Astrocyte (in vitro differentiated cells and primary cell): ENCODE measurements around the gene DUOX2. TPM values are rescaled to one million over a fixed set of nuclear protein-coding genes. Genes with fewer than 3 reads are reported as not detected.
"Not testable (repeated sequence)": the region's sequence is repeated elsewhere in the genome, so short reads cannot be mapped to it uniquely, and the experiment has no call there.

ENCODE experiments used
- DNase-seq: peaks from one replicate; pipeline ENCODE4 v3.0.0-alpha.2; 2010; ENCODE audit warnings: low read depth
- FAIRE-seq: peaks from 2 replicates; lab custom pipeline; 2011; peaks lifted over from hg19 to GRCh38; lab: Jason Lieb, UNC
- H2AFZ ChIP-seq: 2 replicates; pipeline ENCODE4 v1.6.0; 2012; ENCODE audit warnings: low read depth, low read length, inconsistent platforms
- H3K27ac ChIP-seq: 2 replicates; pipeline ENCODE4 v1.5.1; 2011; ENCODE audit warnings: low read depth, low read length, inconsistent platforms
- H3K27me3 ChIP-seq: 2 replicates; pipeline ENCODE4 v1.6.0; 2011; ENCODE audit warnings: low read length, inconsistent platforms; ENCODE audit not compliant: insufficient read depth
- H3K36me3 ChIP-seq: 2 replicates; pipeline ENCODE4 v1.5.1; 2011; ENCODE audit warnings: low read length, inconsistent platforms; ENCODE audit not compliant: insufficient read depth
- H3K4me1 ChIP-seq: 2 replicates; pipeline ENCODE4 v1.5.1; 2011; ENCODE audit warnings: low read length, inconsistent platforms; ENCODE audit not compliant: insufficient read depth
- H3K4me2 ChIP-seq: 2 replicates; pipeline ENCODE4 v1.6.0; 2012; ENCODE audit warnings: low read length, inconsistent platforms
- H3K4me3 ChIP-seq: 2 replicates; pipeline ENCODE4 v1.5.1; 2011; ENCODE audit warnings: low read depth, mild to moderate bottlenecking, low read length, inconsistent platforms; ENCODE audit not compliant: insufficient read depth
- H3K79me2 ChIP-seq: 2 replicates; pipeline ENCODE4 v1.6.0; 2012; ENCODE audit warnings: mild to moderate bottlenecking, low read length, inconsistent platforms; ENCODE audit not compliant: insufficient read depth
- H3K9ac ChIP-seq: 2 replicates; pipeline ENCODE4 v1.6.0; 2012; ENCODE audit warnings: mild to moderate bottlenecking, low read length, inconsistent platforms
- H3K9me3 ChIP-seq: 2 replicates; pipeline ENCODE4 v1.5.1; 2012; ENCODE audit warnings: low read depth, mild to moderate bottlenecking, low read length, inconsistent platforms; ENCODE audit not compliant: insufficient read depth
- H4K20me1 ChIP-seq: 2 replicates; pipeline ENCODE4 v1.6.0; 2012; ENCODE audit warnings: low read length, inconsistent platforms; ENCODE audit not compliant: insufficient read depth
- H3K27ac Mint-ChIP-seq: one replicate; pipeline ENCODE4 v1.8.0; 2021; ENCODE audit warnings: mild to moderate bottlenecking, mixed read lengths; ENCODE audit not compliant: unreplicated experiment
- H3K27me3 Mint-ChIP-seq: one replicate; pipeline ENCODE4 v1.8.0; 2021; ENCODE audit warnings: low read depth, mixed read lengths; ENCODE audit not compliant: unreplicated experiment
- H3K36me3 Mint-ChIP-seq: one replicate; pipeline ENCODE4 v1.8.0; 2021; ENCODE audit warnings: low read depth, mixed read lengths; ENCODE audit not compliant: unreplicated experiment
- H3K4me1 Mint-ChIP-seq: one replicate; pipeline ENCODE4 v1.8.0; 2021; ENCODE audit warnings: low read depth, mixed read lengths; ENCODE audit not compliant: unreplicated experiment
- H3K4me3 Mint-ChIP-seq: one replicate; pipeline ENCODE4 v1.8.0; 2021; ENCODE audit warnings: mild to moderate bottlenecking, moderate library complexity, mixed read lengths; ENCODE audit not compliant: unreplicated experiment
- H3K9me3 Mint-ChIP-seq: one replicate; pipeline ENCODE4 v1.8.0; 2021; ENCODE audit warnings: mild to moderate bottlenecking, mixed read lengths; ENCODE audit not compliant: unreplicated experiment
- EZH2 ChIP-seq: IDR thresholded peaks from 2 replicates; pipeline ENCODE4 v1.6.1; 2012; ENCODE audit warnings: mild to moderate bottlenecking, low read length, inconsistent platforms; ENCODE audit not compliant: insufficient read depth
- total RNA-seq: library from RNA; stranded (reverse); gene quantifications from 2 replicates; pipeline ENCODE4 v1.2.1, GENCODE V29; 2021
- TF ChIP-seq, protein P1 (sequence below): IDR thresholded peaks from 2 replicates; pipeline ENCODE4 v1.5.1; 2011; ENCODE audit warnings: low read depth, mild to moderate bottlenecking, inconsistent platforms, low read length, moderate library complexity; ENCODE audit not compliant: insufficient read depth

Gene DUOX2
- total RNA-seq, 1 donor from 2014 or later: 0.14 TPM

DNA sequence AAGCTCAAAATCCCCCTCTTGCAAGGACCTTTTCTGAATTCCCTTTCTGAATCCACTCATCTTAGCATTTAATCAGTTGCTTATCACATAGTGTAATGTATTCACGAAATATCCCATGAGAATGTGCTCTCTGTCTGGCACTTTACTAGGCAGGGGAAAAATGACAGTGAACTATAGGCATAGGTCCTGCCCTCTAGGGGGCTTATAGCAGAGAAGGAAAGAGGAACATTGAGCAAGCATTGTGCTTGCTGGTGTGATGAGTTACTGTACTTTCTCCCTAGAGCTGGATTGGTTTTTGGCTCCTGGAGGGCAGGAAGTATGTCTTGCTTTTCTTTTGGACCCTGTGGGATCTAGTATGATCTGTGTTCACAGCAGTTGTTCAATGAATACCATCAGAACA, 26.5 kb downstream of the DUOX2 start:
- Histone ChIP-seq H3K36me3 (no peaks in the 10 kb centered on the region), H3K4me2 (no peak overlapping the region), H3K4me1 (no peaks in the 10 kb centered on the region), H2AFZ (no peak overlapping the region), H3K9me3 (peaks cover 3% of the 10 kb centered on the region), H3K9ac (no peak overlapping the region), H3K27ac (no peak overlapping the region), H3K79me2 (no peaks in the 10 kb centered on the region), H3K4me3 (no peak overlapping the region), H3K27me3 (peaks cover 21% of the 10 kb centered on the region), H4K20me1 (no peaks in the 10 kb centered on the region)
- Mint-ChIP-seq H3K36me3 (no peaks in the 10 kb centered on the region), H3K27me3 (peaks cover 9% of the 10 kb centered on the region), H3K4me3 (no peak overlapping the region), H3K9me3 (no peaks in the 10 kb centered on the region), H3K27ac (no peak overlapping the region), H3K4me1 (peaks cover 10% of the 10 kb centered on the region)
- DNase-seq: no peak
- TF ChIP-seq EZH2: no peak
- TF ChIP-seq, protein P1, sequence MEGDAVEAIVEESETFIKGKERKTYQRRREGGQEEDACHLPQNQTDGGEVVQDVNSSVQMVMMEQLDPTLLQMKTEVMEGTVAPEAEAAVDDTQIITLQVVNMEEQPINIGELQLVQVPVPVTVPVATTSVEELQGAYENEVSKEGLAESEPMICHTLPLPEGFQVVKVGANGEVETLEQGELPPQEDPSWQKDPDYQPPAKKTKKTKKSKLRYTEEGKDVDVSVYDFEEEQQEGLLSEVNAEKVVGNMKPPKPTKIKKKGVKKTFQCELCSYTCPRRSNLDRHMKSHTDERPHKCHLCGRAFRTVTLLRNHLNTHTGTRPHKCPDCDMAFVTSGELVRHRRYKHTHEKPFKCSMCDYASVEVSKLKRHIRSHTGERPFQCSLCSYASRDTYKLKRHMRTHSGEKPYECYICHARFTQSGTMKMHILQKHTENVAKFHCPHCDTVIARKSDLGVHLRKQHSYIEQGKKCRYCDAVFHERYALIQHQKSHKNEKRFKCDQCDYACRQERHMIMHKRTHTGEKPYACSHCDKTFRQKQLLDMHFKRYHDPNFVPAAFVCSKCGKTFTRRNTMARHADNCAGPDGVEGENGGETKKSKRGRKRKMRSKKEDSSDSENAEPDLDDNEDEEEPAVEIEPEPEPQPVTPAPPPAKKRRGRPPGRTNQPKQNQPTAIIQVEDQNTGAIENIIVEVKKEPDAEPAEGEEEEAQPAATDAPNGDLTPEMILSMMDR: no peak
- no peak for FAIRE-seq

DNA sequence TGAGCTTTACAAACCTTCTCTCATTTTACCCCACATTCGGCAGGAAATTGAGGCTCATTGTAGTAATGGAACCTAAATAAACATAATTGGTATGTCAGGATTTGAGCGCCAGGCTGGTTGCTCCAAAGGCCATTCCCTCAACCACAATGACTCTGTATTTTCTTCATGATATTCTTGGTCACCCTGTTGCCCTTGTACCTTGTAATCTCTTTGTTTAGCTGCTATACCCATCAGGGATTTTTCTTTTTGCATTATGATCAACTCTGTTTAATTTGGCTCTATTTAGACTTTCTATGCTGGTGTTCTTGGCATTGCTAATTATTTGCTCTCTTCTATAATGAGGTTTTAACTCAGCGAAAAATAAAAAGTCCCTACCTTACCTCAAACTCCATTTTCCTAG, 29.8 kb downstream of the DUOX2 start:
- peaks cover 9% of the 10 kb centered on the region for H3K4me1 Mint-ChIP-seq
- no peak overlapping the region for H3K27ac Mint-ChIP-seq
- H3K4me3 ChIP-seq: no peak overlapping the region
- no peak overlapping the region for H3K9ac ChIP-seq
- no peak overlapping the region for H3K4me2 ChIP-seq
- H3K4me3 Mint-ChIP-seq: no peak overlapping the region
- no peaks in the 10 kb centered on the region for H3K4me1 ChIP-seq
- FAIRE-seq (no peak), DNase-seq (no peak)
- no peak overlapping the region for H3K27ac ChIP-seq
- peaks cover 3% of the 10 kb centered on the region for H3K9me3 ChIP-seq
- peaks cover 7% of the 10 kb centered on the region for H3K27me3 Mint-ChIP-seq
- H3K9me3 Mint-ChIP-seq: no peaks in the 10 kb centered on the region
- TF ChIP-seq, protein P1: no peak
- TF ChIP-seq EZH2: no peak
- no peak overlapping the region for H2AFZ ChIP-seq
- no peaks in the 10 kb centered on the region for H3K79me2 ChIP-seq
- H3K27me3 ChIP-seq: peaks cover 7% of the 10 kb centered on the region
- no peaks in the 10 kb centered on the region for H4K20me1 ChIP-seq
- H3K36me3 ChIP-seq: no peaks in the 10 kb centered on the region
- H3K36me3 Mint-ChIP-seq: no peaks in the 10 kb centered on the region

DNA sequence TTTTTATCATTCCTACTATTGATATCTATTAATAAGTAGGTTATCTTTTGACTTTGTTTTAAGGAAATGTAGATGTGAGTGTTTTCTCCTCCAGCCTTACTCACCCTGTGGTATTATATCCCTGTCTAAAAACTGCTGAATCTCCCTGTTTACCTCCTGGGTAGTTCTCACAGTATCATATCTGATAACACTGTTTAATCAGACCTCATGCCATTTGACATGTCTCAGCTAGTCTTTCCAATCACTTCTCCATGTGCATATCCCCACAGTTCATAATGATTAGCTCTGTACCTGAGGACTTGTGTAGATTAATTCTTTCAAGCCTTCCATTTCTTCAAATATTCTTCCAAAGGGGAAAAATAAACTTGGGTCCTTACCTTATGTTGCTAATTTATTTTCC, 30.7 kb downstream of the DUOX2 start:
- TF ChIP-seq, protein P1: no peak
- TF ChIP-seq EZH2: no peak
- no peak for FAIRE-seq
- no peaks in the 10 kb centered on the region for H3K4me1 ChIP-seq
- no peak overlapping the region for H3K27ac Mint-ChIP-seq
- H3K4me3 ChIP-seq: no peak overlapping the region
- peaks cover 7% of the 10 kb centered on the region for H3K27me3 ChIP-seq
- peaks cover 3% of the 10 kb centered on the region for H3K9me3 ChIP-seq
- H3K4me1 Mint-ChIP-seq: peaks cover 5% of the 10 kb centered on the region
- DNase-seq: no peak
- H3K4me3 Mint-ChIP-seq: no peak overlapping the region
- no peaks in the 10 kb centered on the region for H3K36me3 Mint-ChIP-seq
- no peaks in the 10 kb centered on the region for H3K36me3 ChIP-seq
- no peak overlapping the region for H3K4me2 ChIP-seq
- no peaks in the 10 kb centered on the region for H3K79me2 ChIP-seq
- H3K27me3 Mint-ChIP-seq: peaks cover 3% of the 10 kb centered on the region
- H3K27ac ChIP-seq: no peak overlapping the region
- no peaks in the 10 kb centered on the region for H4K20me1 ChIP-seq
- no peak overlapping the region for H3K9ac ChIP-seq
- no peak overlapping the region for H2AFZ ChIP-seq
- no peaks in the 10 kb centered on the region for H3K9me3 Mint-ChIP-seq

DNA sequence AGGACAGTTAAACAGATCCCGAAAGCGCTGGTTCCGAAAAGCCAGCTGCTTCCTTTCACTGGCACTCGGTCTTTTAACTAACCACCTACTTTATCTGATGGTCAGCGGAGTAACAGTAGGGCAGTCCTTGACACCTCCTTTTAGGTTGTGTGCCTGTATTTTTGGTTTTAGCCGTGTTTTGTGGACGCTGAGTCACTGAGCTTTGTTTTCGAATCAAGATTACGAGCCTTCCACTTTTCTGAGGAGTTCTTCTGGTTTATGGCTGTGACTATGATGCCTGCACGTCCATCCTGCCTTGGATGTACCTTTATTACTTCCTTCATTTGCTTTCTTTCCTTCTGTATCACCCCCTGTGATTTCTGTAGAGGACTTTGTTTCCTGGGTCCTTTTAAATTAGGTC, 31.6 kb downstream of the DUOX2 start:
- H3K4me3 Mint-ChIP-seq, H3K36me3 ChIP-seq, H3K27ac Mint-ChIP-seq, FAIRE-seq, H2AFZ ChIP-seq, H3K27ac ChIP-seq, H3K27me3 Mint-ChIP-seq, H3K9me3 Mint-ChIP-seq, H3K9ac ChIP-seq, H3K27me3 ChIP-seq, H3K4me1 ChIP-seq, H3K9me3 ChIP-seq, H3K4me2 ChIP-seq, H3K4me3 ChIP-seq, H3K4me1 Mint-ChIP-seq, DNase-seq, H3K79me2 ChIP-seq, H4K20me1 ChIP-seq, H3K36me3 Mint-ChIP-seq: not testable (repeated sequence)
